ENCODE results near the gene MYO1G. TPM values are rescaled to one million over a fixed set of nuclear protein-coding genes. Genes with fewer than 3 reads are reported as not detected.

The MYO1G gene
- total and polyA plus RNA-seq, 9 of the 15 experiments (the other 6 are each of a cell fraction or from before 2014, with no cell fraction given), result 0.03 to 0.62 (median 0.13) TPM; not detected in 1

- no peak overlapping the region for H3K4me2 ChIP-seq (ENCODE audit: insufficient read depth, low read length)
- no peaks in the 10 kb centered on the region for H4K20me1 ChIP-seq (replicated peaks; ENCODE audit: control insufficient read depth, insufficient read depth, low read length)
- no peak overlapping the region for H3K4me3 ChIP-seq
- ATAC-seq, result no peak
- ChIA-PET POLR2A (interaction anchor here (1.1 to 6.7 kb wide), 2 partner anchors 14 to 31 kb away, joined by 4 to 141 read pairs; no protein-coding TSS in a partner anchor), CTCF (ENCODE audit: low intra/inter-chr PET ratio) (no interaction called here)
- TF ChIP-seq, protein P1, sequence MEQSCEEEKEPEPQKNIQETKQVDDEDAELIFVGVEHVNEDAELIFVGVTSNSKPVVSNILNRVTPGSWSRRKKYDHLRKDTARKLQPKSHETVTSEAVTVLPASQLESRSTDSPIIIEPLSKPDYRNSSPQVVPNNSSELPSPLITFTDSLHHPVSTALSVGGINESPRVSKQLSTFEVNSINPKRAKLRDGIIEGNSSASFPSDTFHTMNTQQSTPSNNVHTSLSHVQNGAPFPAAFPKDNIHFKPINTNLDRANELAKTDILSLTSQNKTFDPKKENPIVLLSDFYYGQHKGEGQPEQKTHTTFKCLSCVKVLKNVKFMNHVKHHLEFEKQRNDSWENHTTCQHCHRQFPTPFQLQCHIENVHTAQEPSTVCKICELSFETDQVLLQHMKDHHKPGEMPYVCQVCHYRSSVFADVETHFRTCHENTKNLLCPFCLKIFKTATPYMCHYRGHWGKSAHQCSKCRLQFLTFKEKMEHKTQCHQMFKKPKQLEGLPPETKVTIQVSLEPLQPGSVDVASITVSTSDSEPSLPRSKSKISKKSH (CRISPR knock-in tag; IDR thresholded peaks at IDR 0.05), result no peak
- no peaks in the 10 kb centered on the region for H3K36me3 ChIP-seq (ENCODE audit: control insufficient read depth, insufficient read depth, low read length)
- no peaks in the 10 kb centered on the region for H3K27me3 ChIP-seq (ENCODE audit: control insufficient read depth in 2 of 2, insufficient read depth in 2 of 2, low read length in 2 of 2)
- H3K79me2 ChIP-seq (ENCODE audit: control insufficient read depth, insufficient read depth, low read length), result no peaks in the 10 kb centered on the region
- BruUV-seq (replicated peaks), result no TSS peak
- no peak for DNase-seq (ENCODE audit: extremely low read depth in 1 of 4, low spot score in 3 of 4)
- no peak for FAIRE-seq
- H3K27ac ChIP-seq (ENCODE audit: extremely low read depth, low read depth, low read length), result no peak overlapping the region
- intact Hi-C loops (cut with micrococcal nuclease), result loop anchor here (5.0 to 10.0 kb wide), 3 partner anchors 105 to 383 kb away; no protein-coding TSS in a partner anchor
- in situ Hi-C loops (cut with MboI), result loop anchor here (5.0 kb wide), 1 partner anchor 167 kb away; no protein-coding TSS in a partner anchor
- 58% methylated on average over 21 of the region's 21 CpGs for WGBS (ENCODE audit: insufficient coverage, low coverage, missing lambda C conversion rate)
- no peak overlapping the region; a peak in 1 of 4 replicates for H3K9ac ChIP-seq (ENCODE audit: insufficient read depth in 1 of 2, low read depth in 2 of 2, low read length in 2 of 2)
- H3K4me1 ChIP-seq (replicated peaks in 1 of 2; ENCODE audit: control insufficient read depth in 2 of 2, insufficient read depth in 2 of 2, low read length in 2 of 2), result peaks cover 14 to 55% of the 10 kb centered on the region in 2 experiments; a peak in 4 of 5 replicates
- no peaks in the 10 kb centered on the region for H3K9me1 ChIP-seq (ENCODE audit: control insufficient read depth, insufficient read depth, low read length)
- no peak overlapping the region for H2AFZ ChIP-seq (ENCODE audit: low read depth, low read length)
- H3K9me3 ChIP-seq (replicated peaks; ENCODE audit: control insufficient read depth, insufficient read depth, low read depth, low read length), result no peaks in the 10 kb centered on the region
These were observed 8.9 kb downstream of the MYO1G start for GRCh38 chr7:44969701-44970522.
